ENCODE results near the gene MELTF.

MELTF gene

GRCh38 chr3:196990601-196991007 is 39.0 kb downstream of the MELTF start:
- TF ChIP-seq CTCF (IDR thresholded peaks at IDR 0.05; ENCODE audit: borderline replicate concordance, insufficient read depth, low read depth, low read length), result no peak
- H3K4me3 ChIP-seq (ENCODE audit: low read depth, low read length), result no peak overlapping the region

DNA sequence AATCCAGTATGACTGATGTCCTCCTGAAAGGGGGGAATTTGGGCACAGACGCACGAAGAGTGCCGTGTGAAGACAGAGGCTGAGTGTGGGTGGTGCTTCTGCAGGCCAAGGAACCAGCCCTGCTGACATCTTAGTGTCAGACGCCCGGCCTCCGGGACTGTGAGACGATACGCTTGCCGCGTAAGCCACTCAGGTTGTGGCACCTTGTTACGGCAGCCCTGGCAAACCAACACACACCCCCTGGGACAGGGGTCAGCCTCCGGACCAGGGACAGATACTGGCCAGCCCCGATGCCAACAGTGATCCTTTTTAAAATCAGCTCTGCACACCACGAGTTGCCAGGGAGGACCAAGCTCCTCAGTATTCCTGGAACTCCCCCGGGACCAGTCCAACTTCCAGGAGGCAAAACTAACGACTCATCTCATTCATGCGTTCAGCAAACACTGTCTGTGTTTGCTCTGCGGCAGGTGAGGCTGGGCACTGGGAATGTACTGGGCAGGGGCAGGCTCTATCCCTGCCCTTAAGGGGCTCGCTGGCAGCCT is 39.8 kb downstream of the MELTF start:
- no peak overlapping the region for H3K4me3 ChIP-seq (ENCODE audit: low read depth, low read length)
- no peak for TF ChIP-seq CTCF (IDR thresholded peaks at IDR 0.05; ENCODE audit: borderline replicate concordance, insufficient read depth, low read depth, low read length)

GRCh38 chr3:196988241-196989029 is 41.2 kb downstream of the MELTF start:
- no peak overlapping the region for H3K4me3 ChIP-seq (ENCODE audit: low read depth, low read length)
- no peak for TF ChIP-seq CTCF (IDR thresholded peaks at IDR 0.05; ENCODE audit: borderline replicate concordance, insufficient read depth, low read depth, low read length)

GRCh38 chr3:196987022-196987421 is 42.6 kb downstream of the MELTF start:
- H3K4me3 ChIP-seq (ENCODE audit: low read depth, low read length), result no peak overlapping the region
- TF ChIP-seq CTCF (IDR thresholded peaks at IDR 0.05; ENCODE audit: borderline replicate concordance, insufficient read depth, low read depth, low read length), result no peak

DNA sequence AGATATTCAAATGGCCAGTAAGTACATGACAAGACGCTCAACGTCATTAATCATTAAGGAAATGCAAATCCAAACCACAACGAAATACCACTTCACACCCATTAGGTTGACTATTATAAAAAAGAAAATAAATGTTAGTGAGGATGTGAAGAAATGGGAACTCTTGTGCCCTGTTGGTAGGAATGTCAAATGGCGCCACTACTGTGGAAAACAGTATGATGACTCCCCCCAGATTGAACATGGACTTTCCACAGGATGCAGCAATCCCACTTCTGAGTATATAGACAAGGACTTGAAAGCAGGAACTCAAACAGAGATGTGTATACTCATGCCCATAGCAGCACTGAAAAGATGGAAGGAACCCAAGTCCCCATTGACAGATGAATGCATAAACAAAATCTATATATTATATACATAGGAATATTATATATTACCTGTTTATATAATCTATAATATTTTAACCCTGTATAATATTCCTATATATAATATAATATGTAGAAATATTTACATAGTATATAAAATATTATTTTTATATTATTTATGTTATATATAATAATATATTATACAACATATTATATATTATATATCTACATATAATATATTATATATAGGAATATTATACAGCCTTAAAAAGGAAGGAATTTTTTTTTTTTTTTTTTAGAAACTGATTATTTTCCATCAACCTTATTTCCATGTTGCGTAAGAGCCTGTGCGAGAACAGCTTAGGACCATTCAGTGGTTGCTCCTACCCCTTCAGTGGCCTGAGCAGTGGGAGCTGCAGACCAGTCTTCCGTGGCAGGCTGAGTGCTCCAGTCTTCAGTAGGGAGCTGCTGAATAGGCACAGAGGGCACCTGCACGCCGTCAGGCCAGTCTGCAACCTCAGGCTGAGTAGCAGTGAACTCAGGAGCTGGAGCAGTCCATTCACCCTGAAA is 43.4 kb downstream of the MELTF start:
- no peak overlapping the region for H3K4me3 ChIP-seq (ENCODE audit: low read depth, low read length)
- no peak for TF ChIP-seq CTCF (IDR thresholded peaks at IDR 0.05; ENCODE audit: borderline replicate concordance, insufficient read depth, low read depth, low read length)

GRCh38 chr3:196985298-196985697 is 44.3 kb downstream of the MELTF start:
- H3K4me3 ChIP-seq (ENCODE audit: low read depth, low read length), result no peak overlapping the region
- no peak for TF ChIP-seq CTCF (IDR thresholded peaks at IDR 0.05; ENCODE audit: borderline replicate concordance, insufficient read depth, low read depth, low read length)
